K562 (cell line): ENCODE data around the gene MRAP2. TPM values are rescaled to one million over a fixed set of nuclear protein-coding genes. Genes with fewer than 3 reads are reported as not detected.

Source experiments
- ETV6 ChIP-seq, 3 experiments: fragments of 150-350 bp in 1 of 3; sonication (generic) in 1 of 3; formaldehyde crosslinking in 1 of 3; IDR thresholded peaks; 2 replicates each; pipeline versions ENCODE4 v1.6.1 to v1.8.0; 2014 to 2022; ENCODE audit warnings: borderline replicate concordance in 2 of 3, low read depth in 2 of 3, antibody characterized with exemption in 1 of 3, low read length in 1 of 3, mild to moderate bottlenecking in 1 of 3, missing genetic modification reagents in 1 of 3
- FUS ChIP-seq: fragments of 200-400 bp; formaldehyde crosslinking; optimal IDR thresholded peaks from 2 replicates; pipeline ENCODE3; 2017; ENCODE audit warnings: low read depth, low read length
- MAFF ChIP-seq: IDR thresholded peaks from 2 replicates; pipeline ENCODE4 v1.6.1; 2012; ENCODE audit warnings: low read length, improper control_type of control experiment
- MEIS2 ChIP-seq: fragments of 450-650 bp; IDR thresholded peaks from 2 replicates; pipeline ENCODE4 v1.6.1; 2014; ENCODE audit warnings: mild to moderate bottlenecking; ENCODE audit not compliant: partially characterized antibody
- NCOA4 ChIP-seq: fragments of 450-650 bp; IDR thresholded peaks from 2 replicates; pipeline ENCODE4 v1.6.1; 2018; ENCODE audit warnings: mild to moderate bottlenecking; ENCODE audit not compliant: partially characterized antibody
- PTBP1 ChIP-seq: fragments of 200-400 bp; formaldehyde crosslinking; IDR thresholded peaks from 2 replicates; pipeline ENCODE4 v1.6.1; 2017; ENCODE audit warnings: low read depth, low read length
- PTTG1 ChIP-seq: fragments of 450-650 bp; IDR thresholded peaks from 2 replicates; pipeline ENCODE4 v1.6.1; 2016; ENCODE audit warnings: low read depth, mild to moderate bottlenecking, missing genetic modification characterization, missing compliant biosample characterization
- RBM25 ChIP-seq: fragments of 200-400 bp; formaldehyde crosslinking; IDR thresholded peaks from 2 replicates; pipeline ENCODE4 v1.6.1; 2018; ENCODE audit warnings: low read length, low read depth, moderate library complexity; ENCODE audit not compliant: severe bottlenecking
- RUNX1 ChIP-seq: sonication (generic); IDR thresholded peaks from 2 replicates; pipeline ENCODE4 v1.6.1; 2016; ENCODE audit warnings: antibody characterized with exemption, low read depth
- ZFP36 ChIP-seq: fragments of 150-350 bp; IDR thresholded peaks from 2 replicates; pipeline ENCODE4 v1.6.1; 2018; ENCODE audit warnings: low read length, low read depth; ENCODE audit not compliant: partially characterized antibody
- ZNF347 ChIP-seq: fragments of 450-650 bp; formaldehyde crosslinking; IDR thresholded peaks from 2 replicates; pipeline ENCODE4 v1.4.0; 2020; ENCODE audit warnings: low read depth, mild to moderate bottlenecking, moderate library complexity
- ZNF583 ChIP-seq: fragments of 250-450 bp; sonication (Bioruptor Pico); IDR thresholded peaks from 2 replicates; pipeline ENCODE4 v1.4.0; 2020
- ZNF717 ChIP-seq: fragments of 250-450 bp; sonication (Bioruptor Pico); IDR thresholded peaks from 2 replicates; pipeline ENCODE4 v1.5.0; 2021
- ZNF764 ChIP-seq: fragments of 250-450 bp; sonication (Bioruptor Pico); IDR thresholded peaks from 2 replicates; pipeline ENCODE4 v1.4.0; 2020; ENCODE audit warnings: low read depth, mild to moderate bottlenecking, moderate library complexity
- polyA plus RNA-seq, 8 experiments: library from polyadenylated mRNA; depleted of rRNA in 4 of 8; stranded (reverse) in 5 of 8; unstranded in 3 of 8; fragments of >200 nt; fragmentation: Nextera tagmentation in 2 of 8; fragmentation: Illumina TruSeq in 1 of 8; extraction: Ambion mirVana in 2 of 8; extraction: Trizol in 1 of 8; gene quantifications; 2 replicates each; pipeline versions ENCODE4 v1.2.1 to v1.2.3, GENCODE V29; 2011 to 2014; ENCODE audit warnings: inconsistent platforms in 1 of 8, missing spikeins in 1 of 8
- total RNA-seq, 7 experiments: library from RNA; depleted of rRNA in 6 of 7; stranded (reverse); fragments of >200 nt in 6 of 7; fragmentation: Illumina TruSeq in 2 of 7; extraction: Trizol in 2 of 7; gene quantifications; 2 replicates each; pipeline versions ENCODE4 v1.2.1 to v1.2.3, GENCODE V29; 2011 to 2021; ENCODE audit warnings: low replicate concordance in 1 of 7
- TF ChIP-seq, protein P1 (sequence below): sonication (generic); formaldehyde crosslinking; IDR thresholded peaks from 2 replicates; pipeline ENCODE4 v1.8.0; 2022; ENCODE audit warnings: mild to moderate bottlenecking, missing genetic modification reagents, borderline replicate concordance
- TF ChIP-seq, protein P2 (sequence below), 2 experiments: fragments of 450-650 bp; IDR thresholded peaks; 2 replicates each; pipeline ENCODE4 v1.6.1; 2016
- TF ChIP-seq, protein P3 (sequence below): fragments of 250-450 bp; sonication (Bioruptor Pico); IDR thresholded peaks from 2 replicates; pipeline ENCODE4 v1.8.0; 2022; ENCODE audit warnings: moderate library complexity, mild to moderate bottlenecking, inconsistent platforms
- TF ChIP-seq, protein P4 (sequence below), 2 experiments: IDR thresholded peaks; 2 replicates each; pipeline ENCODE4 v1.6.1; 2011; ENCODE audit warnings: borderline replicate concordance in 1 of 2, control low read depth in 1 of 2, low read depth in 1 of 2, low read length in 1 of 2, mild to moderate bottlenecking in 1 of 2, mixed read lengths in 1 of 2, moderate library complexity in 1 of 2; ENCODE audit not compliant: insufficient read depth in 1 of 2, insufficient read length in 1 of 2, poor library complexity in 1 of 2, severe bottlenecking in 1 of 2; ENCODE audit errors: extremely low read depth in 1 of 2
- TF ChIP-seq, protein P5 (sequence below): fragments of 250-450 bp; sonication (Bioruptor Pico); IDR thresholded peaks from 2 replicates; pipeline ENCODE4 v1.4.0; 2020; ENCODE audit warnings: mild to moderate bottlenecking, moderate library complexity, borderline replicate concordance

Gene MRAP2
- total and polyA plus RNA-seq, 9 of the 15 experiments (the other 6 are each of a cell fraction or from before 2014, with no cell fraction given), result 5.9 to 38.9 (median 9.3) TPM

DNA sequence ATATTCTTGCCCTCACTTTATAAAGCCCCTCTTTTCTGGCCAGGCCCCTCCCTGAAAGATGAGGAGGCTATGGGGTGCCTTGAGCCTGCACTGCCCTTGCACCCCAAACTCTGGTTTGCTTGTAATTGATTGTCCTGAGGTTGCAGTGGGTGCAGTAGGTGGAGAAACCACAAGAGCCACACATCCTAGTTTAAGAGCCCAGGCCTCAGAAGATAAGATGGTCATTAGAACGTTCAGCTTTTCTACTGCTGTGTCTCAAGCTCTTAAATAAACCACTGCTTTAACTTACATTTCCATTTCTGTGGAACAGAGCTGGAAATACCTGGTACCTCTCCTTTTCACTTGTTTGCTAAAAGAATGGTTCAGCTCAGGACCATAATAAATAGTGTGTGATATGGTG is 9.0 kb downstream of the MRAP2 start (continued):
- no peak for TF ChIP-seq NCOA4
- TF ChIP-seq ZFP36, result no peak
- TF ChIP-seq, protein P1, sequence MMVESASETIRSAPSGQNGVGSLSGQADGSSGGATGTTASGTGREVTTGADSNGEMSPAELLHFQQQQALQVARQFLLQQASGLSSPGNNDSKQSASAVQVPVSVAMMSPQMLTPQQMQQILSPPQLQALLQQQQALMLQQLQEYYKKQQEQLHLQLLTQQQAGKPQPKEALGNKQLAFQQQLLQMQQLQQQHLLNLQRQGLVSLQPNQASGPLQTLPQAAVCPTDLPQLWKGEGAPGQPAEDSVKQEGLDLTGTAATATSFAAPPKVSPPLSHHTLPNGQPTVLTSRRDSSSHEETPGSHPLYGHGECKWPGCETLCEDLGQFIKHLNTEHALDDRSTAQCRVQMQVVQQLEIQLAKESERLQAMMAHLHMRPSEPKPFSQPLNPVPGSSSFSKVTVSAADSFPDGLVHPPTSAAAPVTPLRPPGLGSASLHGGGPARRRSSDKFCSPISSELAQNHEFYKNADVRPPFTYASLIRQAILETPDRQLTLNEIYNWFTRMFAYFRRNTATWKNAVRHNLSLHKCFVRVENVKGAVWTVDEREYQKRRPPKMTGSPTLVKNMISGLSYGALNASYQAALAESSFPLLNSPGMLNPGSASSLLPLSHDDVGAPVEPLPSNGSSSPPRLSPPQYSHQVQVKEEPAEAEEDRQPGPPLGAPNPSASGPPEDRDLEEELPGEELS (CRISPR knock-in tag), result no peak
- TF ChIP-seq ZNF583 (CRISPR knock-in tag), result no peak
- no peak for TF ChIP-seq PTBP1
- no peak for TF ChIP-seq ZNF717 (CRISPR knock-in tag)
- TF ChIP-seq, protein P2, sequence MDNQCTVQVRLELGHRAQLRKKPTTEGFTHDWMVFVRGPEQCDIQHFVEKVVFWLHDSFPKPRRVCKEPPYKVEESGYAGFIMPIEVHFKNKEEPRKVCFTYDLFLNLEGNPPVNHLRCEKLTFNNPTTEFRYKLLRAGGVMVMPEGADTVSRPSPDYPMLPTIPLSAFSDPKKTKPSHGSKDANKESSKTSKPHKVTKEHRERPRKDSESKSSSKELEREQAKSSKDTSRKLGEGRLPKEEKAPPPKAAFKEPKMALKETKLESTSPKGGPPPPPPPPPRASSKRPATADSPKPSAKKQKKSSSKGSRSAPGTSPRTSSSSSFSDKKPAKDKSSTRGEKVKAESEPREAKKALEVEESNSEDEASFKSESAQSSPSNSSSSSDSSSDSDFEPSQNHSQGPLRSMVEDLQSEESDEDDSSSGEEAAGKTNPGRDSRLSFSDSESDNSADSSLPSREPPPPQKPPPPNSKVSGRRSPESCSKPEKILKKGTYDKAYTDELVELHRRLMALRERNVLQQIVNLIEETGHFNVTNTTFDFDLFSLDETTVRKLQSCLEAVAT (IDR thresholded peaks at IDR 0.05), result 0 out of 4 replicates have a peak, but pooled peaks of 1 of the 2 experiments have one; percentile 33
- no peak for TF ChIP-seq PTTG1 (tag)
- TF ChIP-seq ZNF764 (CRISPR knock-in tag), result no peak
- TF ChIP-seq MEIS2, result peak; percentile 25
- 0 out of 2 replicates have a peak, but pooled peaks have one; percentile 61 for TF ChIP-seq RUNX1
- no peak for TF ChIP-seq ETV6 (IDR thresholded peaks at IDR 0.05; ENCODE audit: borderline replicate concordance in 1 of 2, low read depth in 2 of 2, low read length in 1 of 2)
- TF ChIP-seq ETV6 (CRISPR knock-in tag; IDR thresholded peaks at IDR 0.05; ENCODE audit: borderline replicate concordance), result no peak
- no peak for TF ChIP-seq RBM25
- TF ChIP-seq, protein P3, sequence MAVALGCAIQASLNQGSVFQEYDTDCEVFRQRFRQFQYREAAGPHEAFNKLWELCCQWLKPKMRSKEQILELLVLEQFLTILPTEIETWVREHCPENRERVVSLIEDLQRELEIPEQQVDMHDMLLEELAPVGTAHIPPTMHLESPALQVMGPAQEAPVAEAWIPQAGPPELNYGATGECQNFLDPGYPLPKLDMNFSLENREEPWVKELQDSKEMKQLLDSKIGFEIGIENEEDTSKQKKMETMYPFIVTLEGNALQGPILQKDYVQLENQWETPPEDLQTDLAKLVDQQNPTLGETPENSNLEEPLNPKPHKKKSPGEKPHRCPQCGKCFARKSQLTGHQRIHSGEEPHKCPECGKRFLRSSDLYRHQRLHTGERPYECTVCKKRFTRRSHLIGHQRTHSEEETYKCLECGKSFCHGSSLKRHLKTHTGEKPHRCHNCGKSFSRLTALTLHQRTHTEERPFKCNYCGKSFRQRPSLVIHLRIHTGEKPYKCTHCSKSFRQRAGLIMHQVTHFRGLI (CRISPR knock-in tag), result no peak
- TF ChIP-seq, protein P4, sequence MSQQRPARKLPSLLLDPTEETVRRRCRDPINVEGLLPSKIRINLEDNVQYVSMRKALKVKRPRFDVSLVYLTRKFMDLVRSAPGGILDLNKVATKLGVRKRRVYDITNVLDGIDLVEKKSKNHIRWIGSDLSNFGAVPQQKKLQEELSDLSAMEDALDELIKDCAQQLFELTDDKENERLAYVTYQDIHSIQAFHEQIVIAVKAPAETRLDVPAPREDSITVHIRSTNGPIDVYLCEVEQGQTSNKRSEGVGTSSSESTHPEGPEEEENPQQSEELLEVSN (IDR thresholded peaks at IDR 0.05; ENCODE audit: borderline replicate concordance in 1 of 2, extremely low read depth in 1 of 2, insufficient read depth in 1 of 2, insufficient read length in 1 of 2, low read depth in 1 of 2, low read length in 1 of 2, poor library complexity in 1 of 2, severe bottlenecking in 1 of 2), result no peak
- TF ChIP-seq, protein P5, sequence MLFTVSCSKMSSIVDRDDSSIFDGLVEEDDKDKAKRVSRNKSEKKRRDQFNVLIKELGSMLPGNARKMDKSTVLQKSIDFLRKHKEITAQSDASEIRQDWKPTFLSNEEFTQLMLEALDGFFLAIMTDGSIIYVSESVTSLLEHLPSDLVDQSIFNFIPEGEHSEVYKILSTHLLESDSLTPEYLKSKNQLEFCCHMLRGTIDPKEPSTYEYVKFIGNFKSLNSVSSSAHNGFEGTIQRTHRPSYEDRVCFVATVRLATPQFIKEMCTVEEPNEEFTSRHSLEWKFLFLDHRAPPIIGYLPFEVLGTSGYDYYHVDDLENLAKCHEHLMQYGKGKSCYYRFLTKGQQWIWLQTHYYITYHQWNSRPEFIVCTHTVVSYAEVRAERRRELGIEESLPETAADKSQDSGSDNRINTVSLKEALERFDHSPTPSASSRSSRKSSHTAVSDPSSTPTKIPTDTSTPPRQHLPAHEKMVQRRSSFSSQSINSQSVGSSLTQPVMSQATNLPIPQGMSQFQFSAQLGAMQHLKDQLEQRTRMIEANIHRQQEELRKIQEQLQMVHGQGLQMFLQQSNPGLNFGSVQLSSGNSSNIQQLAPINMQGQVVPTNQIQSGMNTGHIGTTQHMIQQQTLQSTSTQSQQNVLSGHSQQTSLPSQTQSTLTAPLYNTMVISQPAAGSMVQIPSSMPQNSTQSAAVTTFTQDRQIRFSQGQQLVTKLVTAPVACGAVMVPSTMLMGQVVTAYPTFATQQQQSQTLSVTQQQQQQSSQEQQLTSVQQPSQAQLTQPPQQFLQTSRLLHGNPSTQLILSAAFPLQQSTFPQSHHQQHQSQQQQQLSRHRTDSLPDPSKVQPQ (CRISPR knock-in tag), result no peak
- no peak for TF ChIP-seq FUS
- TF ChIP-seq ZNF347, result no peak
- TF ChIP-seq MAFF, result no peak
